Transverse colon (tissue), 4 donors: ENCODE data around the gene ZNF688. TPM values are rescaled to one million over a fixed set of nuclear protein-coding genes. Genes with fewer than 3 reads are reported as not detected.

Source experiments
- DNase-seq: peaks from one replicate; pipeline ENCODE4 v3.0.0-alpha.2; 2019
- H3K27ac ChIP-seq, 4 donors: fragments of 200-600 bp; sonication (generic); 2 replicates each; pipeline ENCODE4 v1.5.1; 2016 to 2018; ENCODE audit warnings: inconsistent platforms in 4 of 4
- H3K27me3 ChIP-seq: fragments of 200-600 bp; sonication (generic); 2 replicates; pipeline ENCODE4 v1.5.1; 2017; ENCODE audit warnings: inconsistent platforms
- H3K36me3 ChIP-seq, 4 donors: fragments of 200-600 bp; sonication (generic); 2 replicates each; pipeline ENCODE4 v1.5.1; 2017 to 2019; ENCODE audit warnings: inconsistent platforms in 4 of 4
- H3K4me1 ChIP-seq, 4 donors: fragments of 200-600 bp; sonication (generic); 2 replicates each; pipeline ENCODE4 v1.5.1; 2017 to 2020; ENCODE audit warnings: inconsistent platforms in 4 of 4
- H3K4me3 ChIP-seq, 4 donors: fragments of 200-600 bp; sonication (generic); 1 replicate in 1 of 4; 2 replicates in 3 of 4; pipeline versions ENCODE4 v1.5.1 to v1.6.1; 2017 to 2019; ENCODE audit warnings: inconsistent platforms in 4 of 4
- H3K9me3 ChIP-seq, 2 donors: fragments of 200-600 bp; sonication (generic); 2 replicates each; pipeline ENCODE4 v1.5.1; 2017 to 2019; ENCODE audit warnings: inconsistent platforms in 2 of 2
- EP300 ChIP-seq: sonication (generic); formaldehyde crosslinking; IDR thresholded peaks from one replicate; pipeline ENCODE4 v1.6.1; 2017; ENCODE audit warnings: antibody characterized with exemption, low read depth
- POLR2A ChIP-seq: fragments of 450-650 bp; IDR thresholded peaks from one replicate; pipeline ENCODE4 v1.6.1; 2016; ENCODE audit warnings: antibody characterized with exemption, mild to moderate bottlenecking, moderate library complexity
- POLR2AphosphoS5 ChIP-seq, 3 donors: sonication (generic); formaldehyde crosslinking; IDR thresholded peaks; one replicate each; pipeline ENCODE4 v1.6.1; 2016; ENCODE audit warnings: antibody characterized with exemption in 3 of 3
- WGBS, 2 donors: methylation state at CpG; one replicate each; pipeline ENCODE4 v1.1.5; 2018; ENCODE audit warnings: low coverage in 1 of 2; 5-methylcytosine and 5-hydroxymethylcytosine counted together
- in situ Hi-C, 4 donors: fragments of 200-750 bp; cut with MboI; loops; one replicate each; pipeline versions ENCODE4 v1.15.0 to v1.15.1; 2017; ENCODE audit warnings: low sequenced_read_pairs in 3 of 4, low pct_ligation_motif_present in 1 of 4, low pct_unique_long_range_greater_than_20kb in 1 of 4
- intact Hi-C: fragments of 100-400 bp; cut with DNase I; formaldehyde crosslinking; loops from one replicate; pipeline ENCODE4 v1.15.1; 2023; ENCODE audit warnings: low total_unique reads
- total RNA-seq, 4 donors: library from RNA; depleted of rRNA; stranded (reverse); fragments of >200 nt; gene quantifications; one replicate each; pipeline ENCODE4 v1.1.0, GENCODE V29; 2016
- TF ChIP-seq, protein P1 (sequence below), 5 experiments: fragments of 200-600 bp in 3 of 5; fragments of 450-650 bp in 2 of 5; sonication (generic) in 3 of 5; IDR thresholded peaks; 1 replicate in 2 of 5; 2 replicates in 3 of 5; pipeline ENCODE4 v1.5.1; 2016 to 2017; ENCODE audit warnings: antibody characterized with exemption in 5 of 5, inconsistent platforms in 3 of 5, mild to moderate bottlenecking in 2 of 5, moderate library complexity in 1 of 5

ZNF688 gene
- total RNA-seq, 4 donors from 2014 or later = 22.9 to 64.3 (median 43.5) TPM

DNA sequence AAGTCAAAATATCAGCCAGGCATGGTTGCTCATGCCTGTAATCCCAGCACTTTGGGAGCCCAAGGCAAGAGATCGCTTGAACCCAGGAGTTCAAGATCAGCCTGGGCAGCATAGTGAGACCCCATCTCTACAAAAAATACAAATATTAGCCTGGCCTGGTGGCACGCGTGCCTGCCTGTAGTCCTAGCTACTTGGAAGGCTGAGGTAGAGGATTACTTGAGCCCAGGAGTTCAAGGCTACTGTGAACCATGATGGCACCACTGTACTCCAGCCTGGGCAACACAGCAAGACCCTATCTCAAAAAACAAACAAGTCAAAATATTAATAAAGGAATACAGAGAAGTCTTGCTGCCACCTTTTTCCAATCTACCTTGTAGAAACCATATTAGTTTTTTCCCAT lies 34.5 kb upstream of the ZNF688 start:
- Histone ChIP-seq H3K36me3 (peaks cover 0 to 47% (median 8%) of the 10 kb centered on the region in 4 donors), H3K9me3 (no peaks in the 10 kb centered on the region), H3K4me1 (peaks cover 5 to 39% (median 17%) of the 10 kb centered on the region in 4 donors), H3K4me3 (no peak overlapping the region), H3K27me3 (no peaks in the 10 kb centered on the region), H3K27ac (no peak overlapping the region)
- no peak for DNase-seq
- WGBS, 2 donors = 95% methylated on average over 3 of the region's 3 CpGs; no CpG with 5 or more reads in 1 of the 2 donors
- no peak for TF ChIP-seq EP300
- TF ChIP-seq, protein P1, sequence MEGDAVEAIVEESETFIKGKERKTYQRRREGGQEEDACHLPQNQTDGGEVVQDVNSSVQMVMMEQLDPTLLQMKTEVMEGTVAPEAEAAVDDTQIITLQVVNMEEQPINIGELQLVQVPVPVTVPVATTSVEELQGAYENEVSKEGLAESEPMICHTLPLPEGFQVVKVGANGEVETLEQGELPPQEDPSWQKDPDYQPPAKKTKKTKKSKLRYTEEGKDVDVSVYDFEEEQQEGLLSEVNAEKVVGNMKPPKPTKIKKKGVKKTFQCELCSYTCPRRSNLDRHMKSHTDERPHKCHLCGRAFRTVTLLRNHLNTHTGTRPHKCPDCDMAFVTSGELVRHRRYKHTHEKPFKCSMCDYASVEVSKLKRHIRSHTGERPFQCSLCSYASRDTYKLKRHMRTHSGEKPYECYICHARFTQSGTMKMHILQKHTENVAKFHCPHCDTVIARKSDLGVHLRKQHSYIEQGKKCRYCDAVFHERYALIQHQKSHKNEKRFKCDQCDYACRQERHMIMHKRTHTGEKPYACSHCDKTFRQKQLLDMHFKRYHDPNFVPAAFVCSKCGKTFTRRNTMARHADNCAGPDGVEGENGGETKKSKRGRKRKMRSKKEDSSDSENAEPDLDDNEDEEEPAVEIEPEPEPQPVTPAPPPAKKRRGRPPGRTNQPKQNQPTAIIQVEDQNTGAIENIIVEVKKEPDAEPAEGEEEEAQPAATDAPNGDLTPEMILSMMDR (IDR thresholded peaks at IDR 0.05) = no peak
- intact Hi-C loops (no loop called here), in situ Hi-C loops (loop anchor here in 2 of 4 donors (10.0 kb wide), 2 partner anchors 161 to 171 kb away; partner anchors contain the start of genes DCTPP1 (in 1 of the 2) and SEPHS2 (in 1 of the 2))

DNA sequence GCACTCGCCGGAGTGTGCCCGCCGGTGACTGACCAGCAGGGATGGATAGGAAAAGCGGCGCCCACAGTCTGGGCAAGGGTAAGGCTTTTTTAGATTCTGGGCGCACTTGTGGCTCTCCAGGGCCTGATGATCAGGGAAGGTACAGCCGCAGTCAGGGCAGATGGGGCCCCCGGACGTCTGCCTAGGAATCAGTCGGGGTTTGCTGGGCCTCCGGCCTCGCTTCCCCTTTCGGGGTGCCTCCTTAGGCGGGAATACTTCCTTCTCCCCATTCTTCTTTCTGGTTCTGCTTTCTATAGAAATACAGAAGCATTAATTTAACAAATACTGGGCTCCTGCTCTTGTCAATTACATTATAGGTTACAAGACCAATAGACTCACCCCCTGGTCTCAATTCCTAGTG lies 33.6 kb upstream of the ZNF688 start:
- Histone ChIP-seq H3K9me3 (no peaks in the 10 kb centered on the region), H3K36me3 (peaks cover 0 to 47% (median 8%) of the 10 kb centered on the region in 4 donors), H3K27me3 (no peaks in the 10 kb centered on the region), H3K4me1 (peaks cover 0 to 34% (median 12%) of the 10 kb centered on the region in 4 donors), H3K27ac (no peak overlapping the region), H3K4me3 (no peak overlapping the region)
- DNase-seq = no peak
- WGBS, 2 donors = 91 to 98% methylated on average over 8 to 15 of the region's 15 CpGs
- intact Hi-C loops = no loop called here
- in situ Hi-C loops = loop anchor here in 2 of 4 donors (10.0 kb wide), 2 partner anchors 160 to 170 kb away; partner anchors contain the start of genes DCTPP1 (in 1 of the 2) and SEPHS2 (in 1 of the 2)
- TF ChIP-seq EP300 (no peak), POLR2AphosphoS5 (IDR thresholded peaks at IDR 0.05) (no peak), POLR2A (no peak)
- TF ChIP-seq, protein P1 (IDR thresholded peaks at IDR 0.05) = no peak

DNA sequence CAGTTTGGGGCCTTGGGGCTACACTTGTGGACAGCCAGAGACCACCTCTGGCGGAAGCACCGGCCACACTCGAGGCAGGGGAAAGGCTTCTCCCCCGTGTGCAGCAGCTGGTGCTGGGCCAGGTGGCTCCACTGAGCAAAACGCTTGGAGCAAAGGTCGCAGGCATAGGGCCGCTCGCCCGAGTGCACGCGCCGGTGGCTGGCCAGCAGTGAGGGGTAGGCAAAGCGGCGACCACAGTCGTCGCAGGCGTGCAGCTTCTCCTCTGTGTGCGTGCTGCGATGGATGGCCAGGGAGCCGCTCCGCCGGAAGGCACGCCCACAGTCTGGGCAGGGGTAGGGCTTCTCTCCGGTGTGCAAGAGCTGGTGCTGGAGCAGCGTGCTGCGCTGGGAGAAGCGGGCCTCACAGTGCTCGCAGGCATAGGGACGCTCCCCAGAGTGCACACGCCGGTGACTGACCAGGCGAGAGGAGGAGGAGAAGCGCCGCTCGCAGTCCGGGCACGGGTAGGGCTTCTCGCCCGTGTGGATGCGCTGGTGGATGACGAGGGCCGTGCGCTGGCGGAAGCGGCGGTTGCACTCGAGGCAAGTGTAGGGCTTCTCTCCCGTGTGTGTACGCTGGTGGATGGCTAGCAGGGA lies 32.9 kb upstream of the ZNF688 start:
- 92% methylated on average over 49 of the region's 49 CpGs; no CpG with 5 or more reads in 1 of the 2 donors for WGBS, 2 donors
- intact Hi-C loops (no loop called here), in situ Hi-C loops (loop anchor here in 2 of 4 donors (10.0 kb wide), 2 partner anchors 160 to 170 kb away; partner anchors contain the start of genes DCTPP1 (in 1 of the 2) and SEPHS2 (in 1 of the 2))
- no peak for TF ChIP-seq EP300
- no peak for TF ChIP-seq POLR2AphosphoS5 (IDR thresholded peaks at IDR 0.05)
- TF ChIP-seq, protein P1 (IDR thresholded peaks at IDR 0.05) = no peak
- TF ChIP-seq POLR2A = no peak
- H3K36me3 ChIP-seq = peaks cover 0 to 47% (median 8%) of the 10 kb centered on the region in 4 donors
- H3K9me3 ChIP-seq = no peaks in the 10 kb centered on the region
- H3K27ac ChIP-seq = no peak overlapping the region
- no peak overlapping the region for H3K4me3 ChIP-seq
- H3K27me3 ChIP-seq = no peaks in the 10 kb centered on the region
- H3K4me1 ChIP-seq = peaks cover 0 to 34% (median 11%) of the 10 kb centered on the region in 4 donors
- no peak for DNase-seq

DNA sequence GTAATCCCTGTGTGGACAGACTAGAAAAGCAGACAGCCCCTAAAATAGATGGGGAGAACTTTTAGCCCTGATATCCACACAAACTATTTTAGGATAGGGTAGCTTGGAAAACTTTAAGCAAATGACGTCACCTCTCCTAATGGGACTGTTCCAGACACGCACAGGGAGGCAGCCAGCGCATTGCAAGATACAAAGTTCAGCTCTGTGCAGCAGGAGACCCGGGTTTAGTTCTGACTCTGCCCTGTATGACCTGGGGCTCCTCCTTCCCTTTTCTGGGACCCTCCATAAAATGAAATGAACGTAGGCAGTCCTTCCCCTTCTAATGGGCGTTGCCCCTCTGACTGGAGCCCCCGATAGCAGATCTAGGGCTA lies 32.4 kb upstream of the ZNF688 start:
- in situ Hi-C loops = loop anchor here in 2 of 4 donors (10.0 kb wide), 2 partner anchors 159 to 169 kb away; partner anchors contain the start of genes DCTPP1 (in 1 of the 2) and SEPHS2 (in 1 of the 2)
- WGBS, 2 donors = 79 to 83% methylated on average over 1 to 7 of the region's 7 CpGs
- Histone ChIP-seq H3K27ac (no peak overlapping the region), H3K27me3 (no peaks in the 10 kb centered on the region), H3K36me3 (peaks cover 0 to 47% (median 8%) of the 10 kb centered on the region in 4 donors), H3K4me3 (no peak overlapping the region), H3K4me1 (peaks cover 0 to 30% (median 7%) of the 10 kb centered on the region in 4 donors), H3K9me3 (no peaks in the 10 kb centered on the region)
- intact Hi-C loops = no loop called here
- DNase-seq = no peak
- TF ChIP-seq POLR2A = no peak
